OCI-LY7 (cell line): ENCODE data around the gene GOLGA6L7. TPM values are rescaled to one million over a fixed set of nuclear protein-coding genes. Genes with fewer than 3 reads are reported as not detected.
"Not testable (repeated sequence)": the region's sequence is repeated elsewhere in the genome, so short reads cannot be mapped to it uniquely, and the experiment has no call there.

Source experiments
- BruUV-seq: library from RNA; stranded (reverse); fragments of 400-500 nt; replicated peaks from 2 replicates; lab custom pipeline; 2021; lab: Mats Ljungman, UMichigan
- CTCF ChIA-PET: fragments of 300-600 bp; sonication (Branson Sonifier 250); formaldehyde crosslinking; loops from one replicate; lab custom pipeline; 2022; ENCODE audit warnings: antibody characterized with exemption; ENCODE audit not compliant: unreplicated experiment; lab: Charles Lee
- POLR2A ChIA-PET: fragments of 300-600 bp; sonication (Branson Sonifier 250); formaldehyde crosslinking; loops from one replicate; lab custom pipeline; 2022; ENCODE audit warnings: antibody characterized with exemption; lab: Charles Lee
- DNase-seq: peaks from one replicate; pipeline ENCODE4 v3.0.0-alpha.2; 2015; ENCODE audit warnings: low spot score
- H2AFZ ChIP-seq: fragments of 200-600 bp; sonication (generic), shearing (Covaris generic); 2 replicates; pipeline ENCODE4 v1.6.1; 2014; ENCODE audit warnings: mild to moderate bottlenecking, antibody characterized with exemption, low read length, moderate library complexity
- H3K27ac ChIP-seq: fragments of 200-600 bp; sonication (generic); 2 replicates; pipeline ENCODE4 v1.5.1; 2014; ENCODE audit warnings: mixed run types, low read depth, mild to moderate bottlenecking, moderate library complexity, low read length, inconsistent platforms; ENCODE audit not compliant: poor library complexity, severe bottlenecking
- H3K36me3 ChIP-seq: fragments of 200-600 bp; sonication (generic); 2 replicates; pipeline ENCODE4 v1.6.1; 2014; ENCODE audit warnings: mild to moderate bottlenecking, antibody characterized with exemption, low read length, moderate library complexity, mixed read lengths; ENCODE audit not compliant: insufficient read depth
- H3K4me1 ChIP-seq: fragments of 200-600 bp; sonication (generic); 2 replicates; pipeline ENCODE4 v1.5.1; 2014; ENCODE audit warnings: mild to moderate bottlenecking, low read length; ENCODE audit not compliant: insufficient read depth, poor library complexity, severe bottlenecking
- H3K4me2 ChIP-seq: fragments of 200-600 bp; sonication (generic); 2 replicates; pipeline ENCODE4 v1.6.1; 2014; ENCODE audit warnings: mild to moderate bottlenecking, low read length
- H3K4me3 ChIP-seq: fragments of 200-600 bp; sonication (generic); 2 replicates; pipeline ENCODE4 v1.5.1; 2014; ENCODE audit warnings: mild to moderate bottlenecking, low read depth, low read length; ENCODE audit not compliant: poor library complexity, severe bottlenecking
- H3K79me2 ChIP-seq: fragments of 200-600 bp; sonication (generic); 2 replicates; pipeline ENCODE4 v1.6.1; 2016; ENCODE audit warnings: low read depth, mild to moderate bottlenecking, low read length, moderate library complexity, mixed read lengths; ENCODE audit not compliant: insufficient read depth
- H3K9me2 ChIP-seq: fragments of 200-600 bp; sonication (generic); 2 replicates; pipeline ENCODE4 v1.6.1; 2016; ENCODE audit warnings: mild to moderate bottlenecking, low read length, mixed read lengths; ENCODE audit not compliant: insufficient read depth
- H3K9me3 ChIP-seq: fragments of 200-600 bp; sonication (generic); 2 replicates; pipeline ENCODE4 v1.6.1; 2014; ENCODE audit warnings: mild to moderate bottlenecking, mixed run types, low read length, mixed read lengths
- H4K20me1 ChIP-seq: fragments of 200-600 bp; sonication (generic); 2 replicates; pipeline ENCODE4 v1.6.1; 2014; ENCODE audit warnings: mild to moderate bottlenecking, antibody characterized with exemption, low read length, moderate library complexity, mixed read lengths; ENCODE audit not compliant: insufficient read depth
- CTCF ChIP-seq: fragments of 200-600 bp; sonication (generic); conservative IDR thresholded peaks from 2 replicates; pipeline ENCODE4 v1.5.1; 2014; ENCODE audit warnings: mild to moderate bottlenecking, antibody characterized with exemption, low read length, moderate library complexity, mixed read lengths
- EZH2phosphoT487 ChIP-seq: fragments of 200-600 bp; sonication (generic); IDR thresholded peaks from 2 replicates; pipeline ENCODE4 v1.6.1; 2018; ENCODE audit warnings: low read depth, borderline replicate concordance, mild to moderate bottlenecking, mixed run types, antibody characterized with exemption, low read length, moderate library complexity, mixed read lengths
- intact Hi-C: fragments of 100-400 bp; cut with micrococcal nuclease; formaldehyde crosslinking; loops from one replicate; pipeline ENCODE4 v1.10.0; 2022; ENCODE audit not compliant: unreplicated experiment
- total RNA-seq, 2 experiments: library from RNA; depleted of rRNA in 1 of 2; stranded (reverse); fragments of >200 nt in 1 of 2; shearing (Covaris generic) in 1 of 2; gene quantifications; 2 replicates each; pipeline ENCODE4 v1.2.3, GENCODE V29; 2014 to 2022

The GOLGA6L7 gene
- total RNA-seq, 2 experiments from 2014 or later = not detected

GRCh38 chr15:28868744-28869345 lies 20.4 kb upstream of the GOLGA6L7 start:
- H3K9me2 ChIP-seq = no peaks in the 10 kb centered on the region
- no peak overlapping the region for H3K4me2 ChIP-seq
- no peak for TF ChIP-seq EZH2phosphoT487
- H3K4me3 ChIP-seq = no peak overlapping the region
- no peaks in the 10 kb centered on the region for H3K9me3 ChIP-seq
- POLR2A ChIA-PET = no interaction called here
- intact Hi-C loops = no loop called here
- H2AFZ ChIP-seq = no peak overlapping the region
- H3K79me2 ChIP-seq = no peaks in the 10 kb centered on the region
- DNase-seq = no peak
- no peak overlapping the region for H3K27ac ChIP-seq
- BruUV-seq = no TSS peak
- CTCF ChIA-PET = no interaction called here
- no peaks in the 10 kb centered on the region for H3K36me3 ChIP-seq
- H3K4me1 ChIP-seq = no peaks in the 10 kb centered on the region
- no peaks in the 10 kb centered on the region for H4K20me1 ChIP-seq

- H3K9me2 ChIP-seq, intact Hi-C loops, POLR2A ChIA-PET, H3K4me3 ChIP-seq, H3K79me2 ChIP-seq, H3K27ac ChIP-seq, H3K4me1 ChIP-seq, BruUV-seq, CTCF ChIA-PET, H3K36me3 ChIP-seq, H3K9me3 ChIP-seq, H4K20me1 ChIP-seq, DNase-seq, H2AFZ ChIP-seq, H3K4me2 ChIP-seq: not testable (repeated sequence)
Observed at GRCh38 chr15:28861589-28862293, 13.3 kb upstream of the GOLGA6L7 start.

- H3K9me3 ChIP-seq = no peaks in the 10 kb centered on the region
- no peaks in the 10 kb centered on the region for H3K36me3 ChIP-seq
- ChIA-PET CTCF (no interaction called here), POLR2A (no interaction called here)
- no peaks in the 10 kb centered on the region for H3K4me1 ChIP-seq
- H3K27ac ChIP-seq = no peak overlapping the region
- no peak for DNase-seq
- BruUV-seq = no TSS peak
- intact Hi-C loops = no loop called here
- no peak overlapping the region for H3K4me2 ChIP-seq
- H4K20me1 ChIP-seq = no peaks in the 10 kb centered on the region
- H3K79me2 ChIP-seq = no peaks in the 10 kb centered on the region
- no peaks in the 10 kb centered on the region for H3K9me2 ChIP-seq
- TF ChIP-seq CTCF (no peak), EZH2phosphoT487 (no peak)
- H2AFZ ChIP-seq = no peak overlapping the region
- no peak overlapping the region for H3K4me3 ChIP-seq
Observed at GRCh38 chr15:28861031-28861534, 12.6 kb upstream of the GOLGA6L7 start.

- H3K9me3 ChIP-seq, H2AFZ ChIP-seq, H3K4me3 ChIP-seq, H3K27ac ChIP-seq, H3K4me1 ChIP-seq, H4K20me1 ChIP-seq, H3K4me2 ChIP-seq, POLR2A ChIA-PET, CTCF ChIA-PET, H3K9me2 ChIP-seq, intact Hi-C loops, H3K36me3 ChIP-seq, H3K79me2 ChIP-seq, BruUV-seq, DNase-seq: not testable (repeated sequence)
Observed at GRCh38 chr15:28854578-28854977, 6.1 kb upstream of the GOLGA6L7 start.

- H3K4me1 ChIP-seq, H3K36me3 ChIP-seq, intact Hi-C loops, H3K4me2 ChIP-seq, CTCF ChIA-PET, H3K4me3 ChIP-seq, H4K20me1 ChIP-seq, H3K9me3 ChIP-seq, H3K9me2 ChIP-seq, BruUV-seq, DNase-seq, H3K27ac ChIP-seq, POLR2A ChIA-PET, H2AFZ ChIP-seq, H3K79me2 ChIP-seq: not testable (repeated sequence)
Observed at GRCh38 chr15:28853654-28854053, 5.2 kb upstream of the GOLGA6L7 start.
